GM12801 (cell line): Measurements from ENCODE around the gene NUDCD2.

ENCODE experiments used
- CTCF ChIP-seq: IDR thresholded peaks from one replicate; pipeline ENCODE4 v1.5.1; 2011; ENCODE audit warnings: control low read depth; ENCODE audit not compliant: insufficient read length; ENCODE audit errors: extremely low read depth

NUDCD2 gene

GRCh38 chr5:163448491-163448890, 11.4 kb downstream of the NUDCD2 start:
- TF ChIP-seq CTCF = no peak

- no peak for TF ChIP-seq CTCF
Measured at GRCh38 chr5:163447875-163448274, 12.0 kb downstream of the NUDCD2 start.

DNA sequence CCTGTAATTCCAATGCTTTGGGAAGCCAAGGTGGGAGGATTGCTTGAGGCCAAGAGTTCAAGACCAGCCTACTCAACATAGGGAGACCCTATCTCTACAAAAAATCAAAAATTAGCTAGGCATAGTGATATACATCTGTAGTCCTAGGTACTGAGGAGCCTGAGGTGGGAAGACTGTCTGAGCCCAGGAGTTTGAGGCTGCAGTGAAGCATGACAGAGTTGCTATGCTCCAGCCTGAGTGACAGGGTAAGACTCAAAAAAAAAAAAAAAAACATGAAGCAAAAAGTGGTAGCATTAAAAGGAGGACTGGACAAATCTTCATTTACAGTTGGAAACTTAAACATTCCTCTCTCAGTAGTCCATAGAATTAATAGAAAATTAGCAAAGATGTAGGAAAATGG, 12.7 kb downstream of the NUDCD2 start:
- no peak for TF ChIP-seq CTCF

- no peak for TF ChIP-seq CTCF
Measured at GRCh38 chr5:163445345-163445744, 14.6 kb downstream of the NUDCD2 start.

DNA sequence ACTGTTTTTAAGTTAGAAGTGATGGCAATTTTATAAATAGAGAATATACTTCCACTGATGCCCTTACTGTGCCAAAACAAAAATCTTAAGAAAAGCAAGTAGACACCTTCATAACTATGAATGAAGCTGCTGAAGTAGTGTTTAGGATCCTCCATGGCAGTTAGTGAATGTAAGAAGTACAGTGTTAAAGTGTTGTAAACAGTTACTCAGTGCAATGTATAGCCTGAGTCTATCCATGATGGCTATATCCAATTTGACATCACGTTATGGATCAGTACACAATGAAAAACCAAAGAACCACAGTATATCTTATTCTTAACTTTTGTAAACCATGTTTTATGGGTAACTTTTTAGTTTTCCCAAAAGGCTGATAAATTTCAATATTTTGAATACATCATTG, 15.4 kb downstream of the NUDCD2 start:
- no peak for TF ChIP-seq CTCF

GRCh38 chr5:163440954-163441353, 18.9 kb downstream of the NUDCD2 start:
- TF ChIP-seq CTCF = no peak

DNA sequence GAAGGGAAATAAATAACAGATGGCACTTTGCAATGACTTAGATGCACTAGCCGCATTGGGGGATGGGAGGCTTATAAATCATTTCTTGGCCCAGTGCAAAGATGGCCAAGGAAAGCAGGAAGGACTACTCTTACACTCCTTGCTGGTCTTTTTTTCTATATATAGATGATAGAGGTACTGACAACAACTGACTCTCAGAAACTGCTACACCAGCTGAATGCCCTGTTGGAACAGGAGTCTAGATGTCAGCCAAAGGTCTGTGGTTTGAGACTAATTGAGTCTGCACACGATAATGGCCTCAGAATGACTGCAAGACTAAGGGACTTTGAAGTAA, 20.8 kb downstream of the NUDCD2 start:
- no peak for TF ChIP-seq CTCF

- no peak for TF ChIP-seq CTCF
Measured at GRCh38 chr5:163437309-163438182, 22.4 kb downstream of the NUDCD2 start, which contains the start of gene CCNG1. Gene CCNG1, plus strand, starts transcription at chr5:163437595. Its CDS starts 1,662 bp downstream, at chr5:163439257.
